ENCODE data around the gene PDE4D. TPM values are rescaled to one million over a fixed set of nuclear protein-coding genes. Genes with fewer than 3 reads are reported as not detected.

The PDE4D gene
- total RNA-seq, 1 experiment from 2014 or later = 2.1 TPM

DNA sequence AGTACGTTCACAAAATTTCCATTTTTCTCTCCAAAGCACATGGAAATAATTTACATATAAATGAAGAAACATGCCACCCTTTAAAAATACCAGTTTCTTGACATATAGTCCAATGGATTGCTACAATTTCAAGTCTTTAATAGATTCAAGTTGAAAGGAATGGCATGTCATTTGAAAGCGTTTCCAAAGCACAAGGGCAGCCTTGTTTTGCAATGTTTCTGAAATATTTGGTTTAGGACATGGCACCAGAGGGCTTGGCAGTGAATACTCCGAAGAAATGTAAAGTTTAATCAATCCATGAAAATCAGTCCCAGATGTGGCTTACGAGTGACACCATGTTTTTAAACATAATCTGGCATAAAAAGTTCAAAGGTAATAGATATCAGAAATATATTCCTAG, 333.7 kb downstream of the PDE4D start:
- no peak overlapping the region for H3K4ac ChIP-seq (ENCODE audit: low read depth, low read length)
- H2BK5ac ChIP-seq (ENCODE audit: insufficient read length, low read length) = no peak overlapping the region
- no peaks in the 10 kb centered on the region for H3K9me3 ChIP-seq (ENCODE audit: control insufficient read depth, low read depth, low read length)
- no peak overlapping the region for H4K8ac ChIP-seq (replicated peaks; ENCODE audit: insufficient read length, low read depth, low read length)
- H3K18ac ChIP-seq (ENCODE audit: insufficient read length, low read depth, low read length) = no peak overlapping the region
- no peak overlapping the region for H2AK5ac ChIP-seq (ENCODE audit: insufficient read length, low read length)
- no peak overlapping the region for H2BK12ac ChIP-seq (ENCODE audit: insufficient read length, low read depth, low read length)
- H3K14ac ChIP-seq (ENCODE audit: insufficient read depth, low read length) = no peak overlapping the region
- H4K91ac ChIP-seq (ENCODE audit: insufficient read length, low read depth, low read length) = no peak overlapping the region
- Mint-ChIP-seq H3K4me3 (no peak overlapping the region), H3K4me1 (peaks cover 47 to 48% of the 10 kb centered on the region in 2 experiments), H3K27ac (no peak overlapping the region), H3K36me3 (ENCODE audit: insufficient read depth in 1 of 3, low read depth in 3 of 3) (peaks cover 0 to 2% (median 0%) of the 10 kb centered on the region in 3 experiments; a peak in 1 of 7 replicates), H3K27me3 (ENCODE audit: low read depth) (no peaks in the 10 kb centered on the region), H3K9me3 (no peaks in the 10 kb centered on the region)
- H3K56ac ChIP-seq (ENCODE audit: insufficient read length, low read depth, low read length) = no peak overlapping the region
- no peak overlapping the region for H2BK120ac ChIP-seq (ENCODE audit: low read depth, low read length, poor library complexity, severe bottlenecking)
- no peak overlapping the region for H3K23ac ChIP-seq (ENCODE audit: insufficient read length, low read depth, low read length)
- no peak overlapping the region for H2BK15ac ChIP-seq (ENCODE audit: low read depth, low read length)
- H4K5ac ChIP-seq (ENCODE audit: insufficient read length, low read depth, low read length) = no peak overlapping the region
- TF ChIP-seq, protein P1, sequence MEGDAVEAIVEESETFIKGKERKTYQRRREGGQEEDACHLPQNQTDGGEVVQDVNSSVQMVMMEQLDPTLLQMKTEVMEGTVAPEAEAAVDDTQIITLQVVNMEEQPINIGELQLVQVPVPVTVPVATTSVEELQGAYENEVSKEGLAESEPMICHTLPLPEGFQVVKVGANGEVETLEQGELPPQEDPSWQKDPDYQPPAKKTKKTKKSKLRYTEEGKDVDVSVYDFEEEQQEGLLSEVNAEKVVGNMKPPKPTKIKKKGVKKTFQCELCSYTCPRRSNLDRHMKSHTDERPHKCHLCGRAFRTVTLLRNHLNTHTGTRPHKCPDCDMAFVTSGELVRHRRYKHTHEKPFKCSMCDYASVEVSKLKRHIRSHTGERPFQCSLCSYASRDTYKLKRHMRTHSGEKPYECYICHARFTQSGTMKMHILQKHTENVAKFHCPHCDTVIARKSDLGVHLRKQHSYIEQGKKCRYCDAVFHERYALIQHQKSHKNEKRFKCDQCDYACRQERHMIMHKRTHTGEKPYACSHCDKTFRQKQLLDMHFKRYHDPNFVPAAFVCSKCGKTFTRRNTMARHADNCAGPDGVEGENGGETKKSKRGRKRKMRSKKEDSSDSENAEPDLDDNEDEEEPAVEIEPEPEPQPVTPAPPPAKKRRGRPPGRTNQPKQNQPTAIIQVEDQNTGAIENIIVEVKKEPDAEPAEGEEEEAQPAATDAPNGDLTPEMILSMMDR (conservative IDR thresholded peaks at IDR 0.05) = no peak
- H3K23me2 ChIP-seq (ENCODE audit: insufficient read length, low read depth, low read length, poor library complexity, severe bottlenecking) = no peaks in the 10 kb centered on the region
- WGBS (ENCODE audit: extremely low coverage, insufficient read length, low lambda C conversion rate) = no CpG with 5 or more reads among the region's 4 CpGs
- H3K4me1 ChIP-seq (ENCODE audit: insufficient read depth, low read length) = peaks cover 7% of the 10 kb centered on the region; the same call in 1 of the 2 replicates
- no peak for DNase-seq
- no peak overlapping the region for H2BK20ac ChIP-seq (ENCODE audit: low read depth, low read length, poor library complexity, severe bottlenecking)
- H2AFZ ChIP-seq (ENCODE audit: low read length) = no peak overlapping the region
- H4K20me1 ChIP-seq (ENCODE audit: control insufficient read depth, insufficient read depth, insufficient read length) = no peaks in the 10 kb centered on the region
- H3K79me1 ChIP-seq (ENCODE audit: insufficient read depth, low read depth, low read length, poor library complexity, severe bottlenecking) = no peaks in the 10 kb centered on the region
- H3T11ph ChIP-seq (ENCODE audit: low read length) = no peak overlapping the region
- no peak overlapping the region for H3K9ac ChIP-seq (ENCODE audit: extremely low read depth, insufficient read length, low read length)
- H3K4me2 ChIP-seq (ENCODE audit: insufficient read depth, insufficient read length, low read length) = no peak overlapping the region
- no peaks in the 10 kb centered on the region for H3K79me2 ChIP-seq (ENCODE audit: insufficient read depth, low read length)
- no peak overlapping the region for H3K27ac ChIP-seq (ENCODE audit: insufficient read length, low read depth, low read length)
- H3K27me3 ChIP-seq (ENCODE audit: insufficient read depth, low read length) = no peaks in the 10 kb centered on the region; the same call in 1 of the 2 replicates
